ENCODE measurements around the gene DPH5.
"Not testable (repeated sequence)": the region's sequence is repeated elsewhere in the genome, so short reads cannot be mapped to it uniquely, and the experiment has no call there.

Gene DPH5, protein sequence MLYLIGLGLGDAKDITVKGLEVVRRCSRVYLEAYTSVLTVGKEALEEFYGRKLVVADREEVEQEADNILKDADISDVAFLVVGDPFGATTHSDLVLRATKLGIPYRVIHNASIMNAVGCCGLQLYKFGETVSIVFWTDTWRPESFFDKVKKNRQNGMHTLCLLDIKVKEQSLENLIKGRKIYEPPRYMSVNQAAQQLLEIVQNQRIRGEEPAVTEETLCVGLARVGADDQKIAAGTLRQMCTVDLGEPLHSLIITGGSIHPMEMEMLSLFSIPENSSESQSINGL

DNA sequence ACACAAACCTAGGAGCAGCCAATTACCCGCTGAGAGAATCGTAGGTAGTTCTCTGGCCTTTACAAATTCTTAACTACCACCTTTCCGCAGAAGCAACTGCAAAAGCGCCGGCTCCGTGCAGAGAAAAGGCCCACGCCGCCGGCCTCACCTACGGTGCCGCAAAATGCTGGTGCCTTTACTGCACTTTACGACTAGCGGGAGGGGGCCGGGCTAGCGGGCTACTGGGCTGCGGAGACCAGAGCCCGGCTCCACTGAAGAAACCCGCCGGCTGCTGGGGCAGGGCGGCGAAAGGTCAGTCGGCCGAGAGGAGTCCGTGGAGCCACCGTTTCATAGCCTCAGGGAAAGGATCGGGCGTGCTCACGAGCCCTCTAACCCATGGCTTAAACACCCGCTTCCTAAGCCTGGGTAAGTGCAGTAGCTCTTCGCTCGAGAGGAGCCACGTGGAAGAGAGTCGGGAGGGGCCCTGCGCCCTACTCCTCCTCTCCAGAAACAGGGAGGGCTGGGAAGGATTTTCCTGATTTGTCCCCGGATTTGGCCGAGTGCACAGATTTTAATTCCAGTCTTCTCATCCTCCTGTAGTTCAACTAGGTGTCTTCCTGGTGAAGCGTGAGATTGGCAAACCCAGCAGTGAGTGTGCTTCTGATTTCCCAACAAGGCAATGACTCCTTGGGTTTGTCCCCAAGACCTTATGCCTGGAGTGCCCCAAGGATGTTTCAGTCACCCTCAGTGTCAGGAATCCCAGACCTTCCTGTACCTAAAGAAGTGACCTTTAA, at the start of gene DPH5:
Gene DPH5 (minus strand): TSS at position 128 of the 773 bp plus-strand sequence. CDS start 341 bp downstream, outside the sequence.
- peak; percentile 91 for DNase-seq (ENCODE audit: low spot score)

DNA sequence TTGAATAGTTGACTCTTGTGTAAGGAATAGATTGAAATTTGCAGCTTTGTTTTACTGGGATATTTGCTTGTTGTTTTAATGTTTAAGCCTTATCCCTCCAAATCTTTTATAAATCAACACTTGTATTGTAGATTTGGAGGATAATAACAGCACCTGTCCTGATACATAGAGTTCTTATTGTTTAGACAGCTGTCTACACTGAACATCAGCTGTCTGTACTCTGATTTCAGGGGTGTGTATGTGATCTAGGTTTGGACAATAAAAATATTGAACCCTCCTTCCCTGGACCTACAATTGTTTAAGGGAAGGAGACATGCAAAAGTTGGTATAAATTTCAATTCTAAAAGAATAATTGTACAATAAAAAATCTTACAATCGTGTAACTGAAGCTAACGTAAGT, 48.3 kb upstream of the DPH5 start:
- no peak for DNase-seq (ENCODE audit: low spot score)

DNA sequence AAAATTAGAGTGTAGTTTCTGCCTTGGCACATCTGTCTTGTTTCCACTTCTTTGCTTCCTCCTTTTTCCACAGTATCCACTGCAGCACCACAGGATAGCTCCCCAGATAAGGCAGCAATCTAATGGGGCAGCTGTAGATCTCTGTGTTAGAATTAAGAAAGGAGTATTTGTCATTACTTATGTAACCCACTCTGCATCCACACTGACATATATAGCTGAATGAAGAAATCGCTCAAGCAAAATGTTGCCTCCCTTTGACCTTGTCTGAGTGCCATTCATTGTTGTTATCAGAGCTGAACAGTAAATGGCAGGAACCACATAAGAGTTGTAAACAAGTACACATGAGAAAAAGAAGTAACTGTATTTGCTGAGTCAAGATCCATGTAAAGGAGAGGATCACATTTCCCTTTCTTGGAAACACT, 45.9 kb upstream of the DPH5 start:
- DNase-seq (ENCODE audit: low spot score), result no peak

DNA sequence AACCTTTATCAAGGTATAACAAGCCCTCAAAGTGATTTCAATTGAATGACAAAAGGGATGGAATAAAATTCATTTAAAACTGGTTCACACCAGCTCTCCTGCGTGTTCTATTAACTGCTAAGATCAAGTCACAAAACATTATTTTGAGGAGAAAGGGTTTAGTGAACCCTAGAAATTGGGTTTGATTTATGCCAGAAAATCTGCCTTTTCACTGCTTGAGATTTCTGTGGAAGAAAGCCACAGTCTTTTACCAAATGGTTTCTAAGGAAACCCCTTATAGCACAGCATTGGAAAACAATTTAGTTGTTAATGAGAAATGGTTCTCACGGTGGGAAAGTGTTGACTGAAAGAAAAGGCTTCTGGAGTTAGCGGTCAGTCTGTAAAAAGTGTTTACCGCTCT, 43.6 kb upstream of the DPH5 start:
- peak; percentile 19 for DNase-seq (ENCODE audit: low spot score)

DNA sequence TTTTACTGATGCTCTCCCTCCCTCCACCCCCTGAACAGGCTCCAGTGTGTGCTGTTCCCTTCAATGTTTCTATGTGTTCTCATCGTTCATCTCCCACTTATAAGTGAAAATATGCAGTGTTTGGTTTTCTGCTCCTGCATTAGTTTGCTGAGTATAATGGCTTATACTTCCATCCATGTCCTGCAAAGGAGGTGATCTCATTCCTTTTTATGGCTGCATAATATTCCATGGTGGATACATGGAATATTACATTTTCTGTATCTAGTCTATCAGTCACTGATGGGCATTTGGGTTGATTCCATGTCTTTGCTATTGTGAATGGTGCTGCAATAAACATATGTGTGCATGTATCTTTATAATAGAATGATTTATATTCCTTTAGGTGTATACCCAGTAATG, 41.4 kb upstream of the DPH5 start:
- DNase-seq (ENCODE audit: low spot score), result not testable (repeated sequence)

DNA sequence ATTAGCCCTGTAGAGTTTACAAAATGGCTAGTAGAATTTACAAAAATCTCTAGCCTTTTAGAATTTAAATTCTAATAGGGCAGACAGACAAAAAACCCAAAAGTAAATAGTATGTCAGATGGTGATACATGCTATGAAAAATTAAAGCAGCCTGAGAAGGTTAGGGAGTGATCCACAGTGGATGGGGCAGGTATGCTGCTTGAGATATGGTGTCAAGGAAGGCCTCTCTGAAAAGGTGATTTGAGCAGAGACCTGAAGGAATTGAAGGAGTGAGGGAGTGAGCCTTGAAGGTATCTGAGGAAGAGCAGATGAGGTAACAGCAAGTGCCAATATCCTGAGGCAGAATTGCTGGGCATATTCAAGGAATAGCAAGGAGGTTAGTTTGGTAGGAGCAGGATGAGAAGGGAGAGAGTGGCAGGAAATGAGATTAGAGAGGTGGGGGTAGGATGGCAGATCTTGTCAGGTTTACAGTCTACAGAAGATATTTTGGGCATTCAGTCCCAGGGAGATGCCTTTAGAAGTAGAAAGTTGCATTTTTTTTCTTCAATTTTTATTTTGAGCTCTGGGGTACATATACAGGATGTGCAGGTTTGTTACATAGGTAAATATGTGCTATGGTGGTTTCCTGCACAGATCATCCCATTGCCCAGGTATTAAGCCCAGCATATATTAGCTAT, 40.8 kb upstream of the DPH5 start:
- no peak for DNase-seq (ENCODE audit: low spot score)

DNA sequence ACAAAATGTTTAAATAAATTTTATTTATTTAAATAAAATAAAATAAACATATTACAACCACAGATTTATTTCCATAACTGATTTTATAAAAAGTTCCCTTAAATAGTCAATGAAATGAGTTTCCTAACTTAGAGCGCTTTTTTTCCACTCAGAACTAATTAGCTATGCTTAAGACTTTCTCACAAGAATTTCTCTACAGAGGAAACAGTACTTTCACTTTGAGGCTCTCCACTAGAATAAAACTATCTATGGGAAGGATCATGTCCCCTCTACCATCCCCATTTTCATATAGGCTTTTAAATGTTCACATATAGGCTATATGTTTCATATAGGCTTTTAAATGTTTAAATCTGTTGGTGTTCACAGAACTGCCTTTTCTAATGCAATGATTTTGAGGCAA, 40.0 kb upstream of the DPH5 start:
- DNase-seq (ENCODE audit: low spot score), result no peak

GRCh38 chr1:101064697-101065096, 39.1 kb upstream of the DPH5 start:
- no peak for DNase-seq (ENCODE audit: low spot score)

GRCh38 chr1:101060992-101061391, 35.4 kb upstream of the DPH5 start:
- no peak for DNase-seq (ENCODE audit: low spot score)

GRCh38 chr1:101059945-101060542, 34.5 kb upstream of the DPH5 start:
- no peak for DNase-seq (ENCODE audit: low spot score)

DNA sequence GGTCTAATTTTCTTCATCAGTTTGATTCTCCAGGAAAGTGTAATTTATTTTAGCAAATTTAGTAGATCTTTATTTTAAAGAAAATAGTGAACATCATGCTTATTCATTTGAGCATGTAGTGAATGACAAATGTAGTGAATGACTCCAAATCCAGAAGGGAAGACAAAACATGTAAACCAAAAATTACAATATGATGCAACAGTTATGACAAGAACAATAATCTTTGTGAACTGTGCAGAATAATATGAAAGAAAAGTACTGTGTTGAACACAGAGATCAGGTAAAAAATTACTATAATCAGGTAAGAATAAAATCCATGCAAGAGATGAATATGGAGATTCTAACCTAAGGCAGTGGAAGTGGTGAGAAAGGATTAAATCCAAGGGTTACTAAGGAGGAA, 30.0 kb upstream of the DPH5 start:
- DNase-seq (ENCODE audit: low spot score), result no peak

DNA sequence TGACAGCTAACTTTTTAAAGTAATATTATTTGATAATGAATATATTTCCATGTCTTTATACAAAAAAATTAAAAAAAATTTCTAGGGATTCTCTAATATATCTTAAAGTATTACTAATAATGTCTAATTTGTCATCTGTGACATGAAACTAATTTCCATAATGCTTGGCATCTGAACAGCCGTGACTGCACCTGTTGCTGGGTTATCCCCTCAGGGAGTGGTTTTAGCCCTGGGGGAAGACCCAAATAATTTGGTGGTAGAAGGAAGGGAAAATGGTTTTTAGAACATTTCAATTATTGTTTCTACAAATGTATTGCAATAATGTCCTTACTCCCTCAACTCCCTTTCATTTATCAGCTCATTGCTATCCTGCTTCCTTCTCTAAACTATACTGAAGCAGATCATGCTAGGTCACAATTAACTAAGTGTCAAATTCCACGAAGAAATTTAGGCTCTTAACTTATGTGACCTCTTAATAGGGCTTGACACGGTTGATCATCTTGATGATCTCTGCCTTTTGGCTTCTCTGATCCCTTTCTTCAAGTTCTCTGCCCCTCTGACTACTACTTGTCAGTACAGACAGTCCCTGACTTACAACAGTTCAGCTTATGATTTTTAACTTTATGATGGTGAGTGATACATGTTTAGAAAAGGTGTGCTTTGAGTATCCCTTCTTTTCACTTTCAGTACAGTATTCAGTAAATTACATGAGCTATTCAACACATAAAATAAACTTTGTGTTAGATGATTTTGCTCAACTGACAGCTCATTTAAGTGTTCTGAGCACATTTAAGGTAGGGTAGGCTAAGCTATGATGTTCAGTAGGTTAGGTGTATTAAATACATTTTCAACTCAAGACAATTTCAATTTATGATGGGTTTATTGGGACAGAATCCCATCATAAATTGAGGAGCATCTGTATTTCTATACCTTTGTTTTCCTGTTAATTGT, 26.4 kb upstream of the DPH5 start:
- no peak for DNase-seq (ENCODE audit: low spot score)

DNA sequence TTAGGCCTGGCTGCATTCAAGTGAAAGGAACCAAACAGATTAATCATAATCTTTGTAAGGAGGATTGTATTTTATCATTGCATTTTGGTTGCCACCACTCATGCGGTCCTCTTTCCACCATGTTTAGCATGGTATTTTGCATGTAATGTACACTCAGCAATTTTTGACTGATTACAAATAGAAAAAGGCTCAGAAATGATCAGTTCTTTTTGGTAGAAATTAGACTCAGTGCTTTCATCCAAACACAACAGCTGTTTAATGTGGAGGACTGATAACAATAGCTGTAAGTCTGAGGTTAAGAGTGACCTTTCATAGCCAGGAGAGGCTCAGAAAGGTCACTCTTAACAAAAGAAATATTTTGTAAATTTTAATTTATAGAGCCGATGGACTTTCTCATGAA, 25.3 kb upstream of the DPH5 start:
- DNase-seq (ENCODE audit: low spot score), result no peak

- DNase-seq (ENCODE audit: low spot score), result no peak
Observed at GRCh38 chr1:101044749-101045148, 19.2 kb upstream of the DPH5 start.

DNA sequence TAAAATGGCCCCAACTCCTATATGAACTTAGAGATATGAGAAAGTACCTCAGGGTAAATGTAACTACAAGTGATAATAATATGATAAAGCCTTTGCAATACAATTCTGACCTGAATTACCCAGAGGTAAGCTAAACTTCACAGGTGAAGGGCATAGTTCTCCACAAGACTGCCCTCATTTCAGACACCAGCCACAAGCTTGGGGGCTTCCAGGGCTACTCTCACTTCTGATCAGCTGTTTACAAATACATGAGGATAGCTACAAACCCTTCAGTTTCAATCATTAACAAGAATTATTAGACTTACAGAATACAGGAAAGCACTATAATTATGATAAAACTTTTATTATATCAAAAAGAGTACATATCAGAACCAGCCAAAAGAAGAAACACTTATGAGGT, 18.7 kb upstream of the DPH5 start:
- no peak for DNase-seq (ENCODE audit: low spot score)

DNA sequence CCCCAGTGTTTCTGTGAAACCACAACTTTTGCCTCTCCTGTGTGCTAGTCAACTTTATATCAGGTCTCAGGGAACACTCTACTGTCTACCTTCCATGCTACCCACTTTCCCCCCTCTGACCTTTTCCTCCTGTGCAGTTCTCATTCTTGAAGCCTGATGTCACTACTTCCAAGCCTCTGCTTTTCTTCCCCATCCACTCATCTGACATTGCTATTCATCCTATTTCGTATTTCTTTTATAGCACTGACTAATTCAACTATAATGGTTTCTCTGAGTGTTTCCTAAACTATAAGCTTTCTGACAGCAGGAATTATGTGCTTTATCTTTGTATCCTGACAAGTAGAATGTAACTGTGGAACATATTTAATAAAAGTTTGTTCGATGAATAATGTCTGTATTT, 18.2 kb upstream of the DPH5 start:
- no peak for DNase-seq (ENCODE audit: low spot score)

DNA sequence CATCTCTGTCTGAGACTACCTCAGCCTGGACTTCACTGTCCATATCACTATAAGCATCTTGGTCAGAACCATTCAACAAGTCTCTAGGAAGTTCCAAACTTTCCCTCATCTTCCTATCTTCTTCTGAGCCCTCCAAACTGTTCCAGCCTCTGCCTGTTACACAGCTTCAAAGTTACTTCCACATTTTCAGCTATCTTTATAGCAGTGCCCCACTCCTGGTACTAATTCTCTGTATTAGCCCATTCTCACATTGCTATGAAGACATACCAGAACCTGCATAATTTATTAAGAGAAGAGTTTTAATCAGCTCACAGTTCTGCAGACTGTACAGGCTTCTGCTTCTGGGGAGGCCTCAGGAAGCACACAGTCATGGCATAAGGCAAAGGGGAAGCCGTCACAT, 15.7 kb upstream of the DPH5 start:
- DNase-seq (ENCODE audit: low spot score), result no peak

GRCh38 chr1:101040666-101041065, 15.1 kb upstream of the DPH5 start:
- no peak for DNase-seq (ENCODE audit: low spot score)

GRCh38 chr1:101039245-101039644, 13.7 kb upstream of the DPH5 start:
- no peak for DNase-seq (ENCODE audit: low spot score)

GRCh38 chr1:101037316-101037715, 11.7 kb upstream of the DPH5 start:
- no peak for DNase-seq (ENCODE audit: low spot score)

DNA sequence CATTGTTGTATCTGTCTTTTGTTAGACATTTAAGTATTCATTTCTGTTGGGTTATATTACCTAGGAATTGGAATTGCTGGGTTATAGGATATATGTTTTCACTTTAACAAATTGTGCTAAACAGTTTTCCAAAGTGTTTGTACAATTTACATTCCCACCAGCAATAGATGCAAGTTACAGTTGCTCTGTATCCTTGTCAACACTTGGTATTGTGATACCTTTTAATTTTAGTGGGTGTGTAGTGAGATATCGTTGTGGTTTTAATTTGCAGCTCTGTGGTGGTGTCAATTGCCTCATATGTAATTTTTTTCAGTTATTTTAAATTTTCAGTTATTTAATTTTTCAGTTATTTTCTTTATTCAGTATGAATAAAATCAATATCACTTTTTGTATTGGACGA, 7.4 kb upstream of the DPH5 start:
- DNase-seq (ENCODE audit: low spot score), result no peak

- DNase-seq (ENCODE audit: low spot score), result not testable (repeated sequence)
Observed at GRCh38 chr1:101032129-101032528, 6.5 kb upstream of the DPH5 start.

Measured in cerebellar cortex (tissue), 1 donor.